ENCODE measurements around the gene LCN1.

LCN1 gene

DNA sequence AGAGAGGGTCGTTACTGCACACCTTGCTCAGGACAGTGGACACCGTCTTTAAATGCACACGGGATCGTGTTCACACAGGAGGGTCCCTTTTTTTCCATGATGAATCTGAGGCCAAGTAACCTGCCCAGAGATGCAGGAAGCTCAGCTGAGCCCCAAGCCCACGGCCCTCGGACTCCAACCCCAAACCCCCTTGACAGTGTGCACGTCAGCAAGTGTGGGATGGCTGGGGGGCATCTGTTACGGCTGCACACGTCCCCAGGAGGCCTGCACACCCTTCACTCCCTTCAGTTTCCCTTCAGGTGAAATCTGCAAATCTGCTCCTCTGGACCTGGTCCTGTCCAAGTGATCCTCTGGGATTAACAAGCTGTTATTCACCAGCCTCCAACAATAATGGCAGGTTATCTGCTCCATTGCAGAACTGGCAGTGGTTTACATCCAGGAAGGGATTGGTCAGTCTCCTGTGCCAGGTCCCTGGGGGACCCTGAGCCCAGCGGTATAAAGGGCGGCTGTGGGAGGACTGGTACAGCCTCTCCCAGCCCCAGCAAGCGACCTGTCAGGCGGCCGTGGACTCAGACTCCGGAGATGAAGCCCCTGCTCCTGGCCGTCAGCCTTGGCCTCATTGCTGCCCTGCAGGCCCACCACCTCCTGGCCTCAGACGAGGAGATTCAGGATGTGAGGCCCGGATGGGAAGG lies at the start of gene LCN1:
TSS of gene LCN1 (plus strand) at position 525 of the 692 bp plus-strand sequence. CDS start at position 583, 58 bp downstream.
- TF ChIP-seq GATA2 (IDR thresholded peaks at IDR 0.05; ENCODE audit: low read depth, low read length) (no peak), GATA3 (IDR thresholded peaks at IDR 0.05; ENCODE audit: low read depth, low read length) (no peak)

DNA sequence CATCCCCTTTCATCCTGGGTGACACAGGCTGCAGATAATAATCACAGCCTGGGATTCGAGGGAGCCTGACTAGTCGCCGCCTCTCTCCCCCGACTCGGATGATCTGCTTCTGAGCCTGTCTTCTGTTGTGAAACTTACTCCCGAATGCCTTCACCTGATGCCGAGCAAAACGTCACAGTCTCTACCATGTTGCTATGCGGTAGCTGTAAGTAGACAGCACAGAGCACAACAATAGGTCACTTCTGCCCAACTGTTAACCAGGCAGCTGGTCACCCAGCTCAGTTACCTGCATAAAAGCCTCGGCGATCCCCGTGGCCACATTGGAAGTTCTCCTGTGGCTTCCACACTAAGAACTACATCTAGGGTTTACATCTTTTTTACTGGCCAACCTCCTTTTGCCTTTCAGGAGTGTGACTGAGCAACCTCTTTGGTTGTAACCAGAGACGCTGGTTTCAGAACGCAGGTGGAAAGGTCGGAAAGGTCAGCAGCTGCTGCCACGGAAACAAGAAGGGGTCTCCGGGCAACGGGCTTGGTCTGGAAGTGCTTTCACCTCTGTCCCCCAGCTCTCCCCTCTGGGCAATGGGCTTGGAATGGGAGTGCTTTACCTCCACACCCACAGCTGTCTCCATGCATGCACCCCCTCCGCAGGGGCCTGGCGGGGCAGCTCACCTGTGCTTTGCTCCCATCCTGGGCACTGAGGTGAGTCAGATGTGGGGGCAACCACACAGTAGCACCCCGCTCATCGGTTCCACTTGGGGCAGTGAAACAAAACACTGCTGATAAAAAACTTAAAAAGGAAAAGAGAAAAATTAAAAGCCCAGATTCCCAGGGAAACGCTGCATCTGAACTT lies 49.2 kb upstream of the LCN1 start:
- no peak for TF ChIP-seq GATA3 (IDR thresholded peaks at IDR 0.05; ENCODE audit: low read depth, low read length)
- no peak; the same call in 1 of the 2 replicates for TF ChIP-seq GATA2 (IDR thresholded peaks at IDR 0.05; ENCODE audit: low read depth, low read length)

DNA sequence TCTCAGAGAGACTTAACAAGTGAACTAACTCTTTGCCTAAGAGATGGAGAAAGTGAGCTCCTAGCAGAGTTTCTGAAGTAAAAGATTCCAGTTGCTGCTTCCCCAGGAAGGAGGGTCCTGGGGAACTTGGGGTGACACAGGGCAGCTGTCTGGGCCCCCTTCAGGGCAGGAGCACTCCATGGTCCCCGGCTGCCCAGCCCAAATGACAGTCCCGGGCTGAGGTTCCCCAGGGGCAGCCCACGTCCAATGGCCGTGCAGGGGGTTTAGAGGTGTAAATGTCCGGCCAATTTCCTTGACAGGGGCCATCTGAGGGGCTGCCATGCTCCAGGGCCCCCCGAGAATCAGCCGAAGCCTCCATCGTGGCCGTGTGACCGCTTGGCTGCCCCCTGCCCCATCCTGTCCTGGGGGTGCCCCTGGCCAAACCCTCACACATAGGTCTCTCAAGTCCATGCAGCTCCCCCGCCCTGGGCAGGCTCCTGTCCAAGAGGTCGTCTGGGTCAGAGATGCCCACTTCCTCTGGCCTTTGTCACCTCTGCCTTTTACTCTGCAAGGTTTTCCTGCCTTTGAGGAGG lies 47.2 kb upstream of the LCN1 start:
- TF ChIP-seq GATA2 (IDR thresholded peaks at IDR 0.05; ENCODE audit: low read depth, low read length) (no peak), GATA3 (IDR thresholded peaks at IDR 0.05; ENCODE audit: low read depth, low read length) (no peak)

DNA sequence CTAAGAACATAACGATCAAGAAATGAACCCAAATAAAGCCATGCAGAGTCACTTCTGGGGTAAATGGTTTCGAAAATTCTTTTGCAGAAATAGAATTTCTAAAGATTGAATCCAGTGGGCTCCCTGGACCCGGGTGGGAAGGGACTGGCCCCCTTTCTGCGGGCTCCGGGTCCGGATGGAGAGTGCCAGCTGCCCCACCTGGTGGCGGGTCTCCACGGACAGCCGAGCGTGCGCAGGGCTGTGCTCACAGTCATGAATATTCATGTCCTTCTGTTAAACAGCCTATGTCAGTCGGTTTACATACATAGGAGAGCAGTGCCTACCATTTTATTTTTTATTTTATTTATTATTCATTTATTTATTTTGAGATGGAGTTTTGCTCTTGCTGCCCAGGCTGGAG lies 46.3 kb upstream of the LCN1 start:
- TF ChIP-seq GATA2 (IDR thresholded peaks at IDR 0.05; ENCODE audit: low read depth, low read length) (no peak), GATA3 (IDR thresholded peaks at IDR 0.05; ENCODE audit: low read depth, low read length) (no peak)

DNA sequence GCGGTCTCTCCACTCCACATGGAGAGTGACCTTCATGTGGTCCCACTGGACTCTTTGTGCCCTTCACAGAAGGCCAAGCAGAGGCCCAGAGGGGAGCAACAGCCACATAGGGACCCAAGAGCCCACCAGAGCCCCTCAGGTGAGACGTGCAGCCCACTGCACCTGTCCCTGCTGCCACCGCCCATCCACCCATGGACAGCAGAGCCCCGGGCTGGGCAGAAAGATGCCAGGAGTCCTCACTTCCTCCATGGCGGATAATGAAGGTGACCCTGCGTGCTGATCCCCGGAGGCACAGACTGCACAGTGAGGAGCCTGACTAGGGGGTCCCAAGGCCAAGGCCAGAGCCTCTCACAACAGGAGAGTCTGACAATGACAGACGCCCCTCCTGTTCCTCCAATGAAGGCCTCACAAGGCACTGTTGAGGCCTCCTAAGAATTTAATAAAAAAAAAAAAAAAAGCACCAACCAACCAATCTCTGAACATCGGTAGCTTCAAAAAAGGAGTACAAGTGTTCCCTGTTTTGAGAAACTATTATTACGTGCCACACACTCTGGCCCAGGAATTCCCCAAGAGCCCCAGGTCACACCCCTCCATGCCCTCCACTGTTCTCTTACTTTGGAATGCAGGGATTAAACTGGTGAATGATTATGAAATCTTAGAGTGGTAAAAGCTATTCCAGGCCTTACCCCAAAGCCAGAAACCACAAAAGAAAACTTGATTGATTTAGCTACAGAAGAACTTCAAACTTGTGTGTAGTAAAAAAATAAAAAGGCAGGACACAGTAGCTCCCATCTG lies 44.5 kb upstream of the LCN1 start:
- TF ChIP-seq GATA2 (IDR thresholded peaks at IDR 0.05; ENCODE audit: low read depth, low read length), result no peak
- no peak for TF ChIP-seq GATA3 (IDR thresholded peaks at IDR 0.05; ENCODE audit: low read depth, low read length)

DNA sequence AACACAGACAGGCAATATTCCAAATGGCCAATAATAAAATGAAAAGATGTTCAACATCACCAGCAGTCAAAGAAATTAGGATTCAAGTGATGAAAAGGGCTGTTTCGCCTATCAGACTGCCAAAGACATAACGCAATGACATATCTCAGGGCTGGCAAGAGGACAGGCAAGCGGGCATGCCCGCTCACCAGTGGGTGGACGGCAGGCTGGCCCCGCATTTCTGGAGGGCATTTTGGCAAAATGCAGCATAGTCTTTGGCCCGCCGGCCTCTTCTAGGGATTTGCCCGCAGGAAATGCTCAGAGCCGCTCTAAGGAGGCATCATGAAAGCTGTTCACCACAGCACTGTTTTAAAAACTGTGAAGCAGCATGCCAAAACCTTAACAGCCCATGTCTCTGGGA lies 43.0 kb upstream of the LCN1 start:
- TF ChIP-seq GATA3 (IDR thresholded peaks at IDR 0.05; ENCODE audit: low read depth, low read length) (no peak), GATA2 (IDR thresholded peaks at IDR 0.05; ENCODE audit: low read depth, low read length) (no peak)

DNA sequence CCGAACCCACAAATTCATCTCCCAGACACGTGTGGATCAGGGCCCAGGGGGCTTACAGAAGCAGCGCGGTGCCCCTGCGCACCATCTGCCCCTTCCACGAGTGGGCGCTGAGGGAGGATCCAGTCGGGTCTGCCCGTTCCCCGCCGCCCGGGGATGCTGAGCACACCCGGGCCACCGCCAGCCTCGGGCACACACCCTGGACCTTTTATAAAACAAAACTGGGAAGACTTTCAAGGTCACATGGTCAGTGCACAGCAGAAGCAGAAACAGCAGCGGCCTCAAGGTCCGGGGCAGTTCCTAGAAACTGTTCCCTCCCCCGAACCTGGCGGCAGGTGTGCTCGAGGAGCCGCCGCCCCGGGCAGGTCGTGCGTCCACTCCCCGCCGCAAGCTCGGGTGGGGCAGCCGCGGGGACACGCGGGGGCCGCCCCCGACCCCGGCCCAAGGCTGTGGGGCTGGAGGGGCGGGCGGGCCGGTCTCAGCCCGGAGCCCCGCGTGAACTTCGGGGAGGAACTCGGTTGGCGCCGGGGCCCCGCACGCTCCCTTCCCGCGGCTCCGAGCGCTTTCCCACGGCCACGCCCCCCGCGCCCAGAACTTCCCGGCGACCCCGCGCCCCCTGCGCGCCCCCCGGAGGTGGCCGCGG lies 42.3 kb upstream of the LCN1 start:
- TF ChIP-seq GATA3 (IDR thresholded peaks at IDR 0.05; ENCODE audit: low read depth, low read length) (no peak), GATA2 (IDR thresholded peaks at IDR 0.05; ENCODE audit: low read depth, low read length) (no peak)

DNA sequence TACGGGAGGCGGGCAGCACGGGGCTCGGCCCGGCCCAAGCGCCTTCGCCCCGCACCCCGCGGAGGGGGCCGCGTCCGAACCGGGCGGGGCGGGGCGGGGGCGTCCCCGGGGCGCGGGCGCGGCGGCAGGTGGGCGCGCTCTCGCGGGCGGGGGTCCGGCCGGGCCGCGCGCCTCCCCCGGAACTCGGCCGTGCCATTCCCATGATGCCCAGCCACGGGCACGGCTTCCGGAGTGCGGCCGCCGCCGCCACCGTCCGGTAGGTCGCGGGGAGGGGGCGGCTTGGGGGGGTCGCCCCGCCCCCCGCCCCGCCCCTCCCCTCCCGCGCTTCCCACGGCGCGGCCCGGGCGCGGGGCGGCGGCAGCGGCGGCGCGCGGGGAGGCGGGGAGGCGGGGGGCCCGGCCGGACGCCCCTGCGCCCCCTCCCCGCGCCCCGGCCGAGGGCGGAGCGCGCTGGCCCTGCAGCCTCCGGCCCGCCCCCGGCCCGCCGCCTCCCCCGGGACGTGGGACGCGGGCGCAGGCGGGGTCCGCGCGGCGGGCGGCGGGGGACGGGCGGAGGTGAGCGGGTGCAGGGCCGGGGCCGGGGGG lies 41.7 kb upstream of the LCN1 start, which contains the start of gene PPP1R26:
TSS of gene PPP1R26 (plus strand) at position 314 of the 584 bp plus-strand sequence. CDS start 4,729 bp downstream, outside the sequence.
- TF ChIP-seq GATA3 (IDR thresholded peaks at IDR 0.05; ENCODE audit: low read depth, low read length) (no peak), GATA2 (IDR thresholded peaks at IDR 0.05; ENCODE audit: low read depth, low read length) (no peak)

DNA sequence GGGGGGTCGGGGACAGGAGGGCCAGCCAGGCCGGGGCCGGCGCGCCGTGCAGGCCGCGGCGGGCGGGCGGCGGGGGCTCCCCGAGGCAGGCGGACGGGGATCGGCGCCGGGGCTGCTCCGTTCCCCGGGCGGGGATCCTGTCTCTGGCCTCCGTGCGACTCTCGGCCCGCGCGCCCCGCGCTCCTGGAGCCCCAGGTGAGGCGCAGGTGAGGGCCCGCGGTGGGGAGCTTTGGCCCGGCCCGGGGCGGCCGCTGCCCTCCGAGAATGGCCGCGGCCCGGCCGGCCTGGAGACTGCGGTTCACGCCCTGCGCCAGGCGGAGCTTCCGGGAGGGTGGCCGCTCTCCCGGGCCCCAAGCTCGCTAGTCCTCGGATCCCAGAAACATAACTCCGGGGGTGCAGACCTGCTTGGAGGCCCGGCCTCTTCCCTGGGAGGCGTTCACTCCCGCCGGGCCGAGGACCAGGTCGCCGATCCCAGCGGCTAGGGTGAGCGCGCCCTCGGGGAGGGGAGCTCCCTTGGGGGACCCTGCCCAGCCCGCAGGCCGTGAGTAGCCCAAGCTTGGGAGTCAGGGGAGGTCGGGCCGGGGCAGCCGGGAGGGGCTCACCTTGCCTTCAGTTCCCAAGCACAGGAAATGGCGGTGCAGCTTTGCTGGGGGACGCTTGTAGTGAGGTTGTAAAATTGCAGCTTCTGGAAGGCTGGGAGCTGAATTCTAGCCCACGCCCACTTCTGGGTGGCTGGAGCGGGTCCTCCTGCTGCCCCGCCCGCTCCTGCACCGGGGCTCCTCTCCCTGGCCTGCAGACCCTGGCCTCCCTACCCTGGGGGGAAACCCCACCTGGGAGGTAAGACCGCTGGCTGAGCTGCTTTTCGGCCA lies 40.9 kb upstream of the LCN1 start:
- TF ChIP-seq GATA3 (IDR thresholded peaks at IDR 0.05; ENCODE audit: low read depth, low read length) (no peak), GATA2 (IDR thresholded peaks at IDR 0.05; ENCODE audit: low read depth, low read length) (no peak)

DNA sequence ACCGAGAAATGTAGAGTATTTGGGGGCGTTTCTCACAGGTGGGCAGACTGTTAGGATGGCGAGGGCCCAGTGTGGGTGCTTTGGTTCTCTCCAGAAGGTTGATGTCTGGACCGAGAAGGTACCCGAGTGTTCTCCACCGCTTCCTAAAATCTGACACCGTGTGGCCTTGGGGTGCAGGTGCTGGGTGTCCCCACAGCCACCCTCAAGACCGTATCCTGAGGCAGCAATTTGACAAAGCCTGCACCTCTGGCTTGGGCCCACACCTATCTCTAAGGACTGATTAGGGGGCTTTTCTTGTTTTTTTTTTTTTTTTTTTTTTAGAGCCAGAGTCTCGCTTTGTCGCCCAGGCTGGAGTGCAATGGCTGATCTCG lies 40.3 kb upstream of the LCN1 start:
- TF ChIP-seq GATA3 (IDR thresholded peaks at IDR 0.05; ENCODE audit: low read depth, low read length) (no peak), GATA2 (IDR thresholded peaks at IDR 0.05; ENCODE audit: low read depth, low read length) (no peak)

DNA sequence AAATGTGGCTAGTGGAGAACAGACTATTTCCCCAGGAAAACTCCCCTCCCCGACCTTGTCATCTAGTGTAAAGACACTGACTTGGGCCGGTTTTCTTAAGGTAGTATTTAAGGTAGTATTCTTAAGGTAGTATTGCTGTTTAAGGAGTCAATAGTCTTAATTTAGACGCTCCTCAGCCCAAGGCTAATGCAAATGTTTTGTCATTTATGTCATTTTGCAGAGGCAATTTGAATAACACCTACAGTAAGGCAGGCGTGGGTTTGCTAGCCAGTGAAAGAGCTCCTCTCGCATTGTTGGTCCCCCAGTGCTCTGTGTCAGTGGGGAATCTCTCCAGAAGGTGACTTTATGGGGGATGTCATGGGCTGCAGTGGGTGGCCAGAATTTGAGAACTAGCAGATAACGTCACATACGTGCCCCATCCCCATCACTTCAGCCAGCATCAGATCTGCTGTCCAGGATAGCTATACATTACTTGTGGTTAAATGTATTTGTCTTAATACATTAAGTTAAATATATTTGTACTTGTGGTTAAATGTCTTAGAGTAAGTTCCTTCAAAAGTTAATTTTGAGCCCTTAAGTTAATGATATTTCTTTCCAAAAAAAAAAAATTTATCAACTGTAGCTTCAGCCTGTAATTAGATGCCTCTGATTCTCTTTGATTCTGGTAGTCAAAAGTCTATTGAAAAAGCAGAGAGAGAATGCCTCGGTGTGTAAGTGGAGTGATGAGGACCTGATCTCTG lies 39.1 kb upstream of the LCN1 start:
- TF ChIP-seq GATA2 (IDR thresholded peaks at IDR 0.05; ENCODE audit: low read depth, low read length) (no peak), GATA3 (IDR thresholded peaks at IDR 0.05; ENCODE audit: low read depth, low read length) (no peak)
